Astrocyte (in vitro differentiated cells and primary cell): ENCODE results near the gene STX7. TPM values are rescaled to one million over a fixed set of nuclear protein-coding genes. Genes with fewer than 3 reads are reported as not detected.

Experiments used
- DNase-seq: peaks from one replicate; pipeline ENCODE4 v3.0.0-alpha.2; 2010; ENCODE audit warnings: low read depth
- FAIRE-seq: peaks from 2 replicates; lab custom pipeline; 2011; peaks lifted over from hg19 to GRCh38; lab: Jason Lieb, UNC
- H2AFZ ChIP-seq: 2 replicates; pipeline ENCODE4 v1.6.0; 2012; ENCODE audit warnings: low read depth, low read length, inconsistent platforms
- H3K27ac ChIP-seq: 2 replicates; pipeline ENCODE4 v1.5.1; 2011; ENCODE audit warnings: low read depth, low read length, inconsistent platforms
- H3K27me3 ChIP-seq: 2 replicates; pipeline ENCODE4 v1.6.0; 2011; ENCODE audit warnings: low read length, inconsistent platforms; ENCODE audit not compliant: insufficient read depth
- H3K36me3 ChIP-seq: 2 replicates; pipeline ENCODE4 v1.5.1; 2011; ENCODE audit warnings: low read length, inconsistent platforms; ENCODE audit not compliant: insufficient read depth
- H3K4me1 ChIP-seq: 2 replicates; pipeline ENCODE4 v1.5.1; 2011; ENCODE audit warnings: low read length, inconsistent platforms; ENCODE audit not compliant: insufficient read depth
- H3K4me2 ChIP-seq: 2 replicates; pipeline ENCODE4 v1.6.0; 2012; ENCODE audit warnings: low read length, inconsistent platforms
- H3K4me3 ChIP-seq: 2 replicates; pipeline ENCODE4 v1.5.1; 2011; ENCODE audit warnings: low read depth, mild to moderate bottlenecking, low read length, inconsistent platforms; ENCODE audit not compliant: insufficient read depth
- H3K79me2 ChIP-seq: 2 replicates; pipeline ENCODE4 v1.6.0; 2012; ENCODE audit warnings: mild to moderate bottlenecking, low read length, inconsistent platforms; ENCODE audit not compliant: insufficient read depth
- H3K9ac ChIP-seq: 2 replicates; pipeline ENCODE4 v1.6.0; 2012; ENCODE audit warnings: mild to moderate bottlenecking, low read length, inconsistent platforms
- H3K9me3 ChIP-seq: 2 replicates; pipeline ENCODE4 v1.5.1; 2012; ENCODE audit warnings: low read depth, mild to moderate bottlenecking, low read length, inconsistent platforms; ENCODE audit not compliant: insufficient read depth
- H4K20me1 ChIP-seq: 2 replicates; pipeline ENCODE4 v1.6.0; 2012; ENCODE audit warnings: low read length, inconsistent platforms; ENCODE audit not compliant: insufficient read depth
- H3K27ac Mint-ChIP-seq: one replicate; pipeline ENCODE4 v1.8.0; 2021; ENCODE audit warnings: mild to moderate bottlenecking, mixed read lengths; ENCODE audit not compliant: unreplicated experiment
- H3K27me3 Mint-ChIP-seq: one replicate; pipeline ENCODE4 v1.8.0; 2021; ENCODE audit warnings: low read depth, mixed read lengths; ENCODE audit not compliant: unreplicated experiment
- H3K36me3 Mint-ChIP-seq: one replicate; pipeline ENCODE4 v1.8.0; 2021; ENCODE audit warnings: low read depth, mixed read lengths; ENCODE audit not compliant: unreplicated experiment
- H3K4me1 Mint-ChIP-seq: one replicate; pipeline ENCODE4 v1.8.0; 2021; ENCODE audit warnings: low read depth, mixed read lengths; ENCODE audit not compliant: unreplicated experiment
- H3K4me3 Mint-ChIP-seq: one replicate; pipeline ENCODE4 v1.8.0; 2021; ENCODE audit warnings: mild to moderate bottlenecking, moderate library complexity, mixed read lengths; ENCODE audit not compliant: unreplicated experiment
- H3K9me3 Mint-ChIP-seq: one replicate; pipeline ENCODE4 v1.8.0; 2021; ENCODE audit warnings: mild to moderate bottlenecking, mixed read lengths; ENCODE audit not compliant: unreplicated experiment
- EZH2 ChIP-seq: IDR thresholded peaks from 2 replicates; pipeline ENCODE4 v1.6.1; 2012; ENCODE audit warnings: mild to moderate bottlenecking, low read length, inconsistent platforms; ENCODE audit not compliant: insufficient read depth
- total RNA-seq: library from RNA; stranded (reverse); gene quantifications from 2 replicates; pipeline ENCODE4 v1.2.1, GENCODE V29; 2021
- TF ChIP-seq, protein P1 (sequence below): IDR thresholded peaks from 2 replicates; pipeline ENCODE4 v1.5.1; 2011; ENCODE audit warnings: low read depth, mild to moderate bottlenecking, inconsistent platforms, low read length, moderate library complexity; ENCODE audit not compliant: insufficient read depth

The STX7 gene
- total RNA-seq, 1 donor from 2014 or later = 62.1 TPM

DNA sequence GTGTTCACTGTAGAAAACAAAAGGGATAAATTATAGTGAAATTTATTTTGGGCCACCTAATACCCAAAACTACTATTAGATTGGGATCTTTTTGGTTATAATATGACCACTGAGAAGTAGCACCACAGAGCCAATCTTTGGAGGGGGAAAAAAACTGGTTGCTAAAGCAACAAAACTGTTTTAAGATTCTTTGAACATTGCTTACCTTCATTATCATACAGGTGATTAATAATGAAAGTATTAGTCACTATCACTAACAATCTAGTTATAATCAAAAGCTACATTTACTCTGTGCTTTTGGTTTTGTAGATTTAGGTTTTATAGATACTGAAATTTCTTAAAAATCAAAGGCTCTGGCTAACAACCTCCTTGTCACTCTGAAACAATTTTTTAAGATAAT lies 31.7 kb downstream of the STX7 start:
- Histone ChIP-seq H3K36me3 (no peaks in the 10 kb centered on the region), H3K4me1 (no peaks in the 10 kb centered on the region), H3K4me2 (no peak overlapping the region), H3K9me3 (no peaks in the 10 kb centered on the region), H3K27ac (no peak overlapping the region), H3K27me3 (no peaks in the 10 kb centered on the region), H3K9ac (no peak overlapping the region), H4K20me1 (peaks cover 33% of the 10 kb centered on the region), H3K79me2 (peaks cover 21% of the 10 kb centered on the region), H3K4me3 (no peak overlapping the region), H2AFZ (no peak overlapping the region)
- no peaks in the 10 kb centered on the region for H3K9me3 Mint-ChIP-seq
- H3K27me3 Mint-ChIP-seq = no peaks in the 10 kb centered on the region
- peaks cover 16% of the 10 kb centered on the region for H3K4me1 Mint-ChIP-seq
- DNase-seq (no peak), FAIRE-seq (no peak)
- no peak overlapping the region for H3K4me3 Mint-ChIP-seq
- peaks cover 3% of the 10 kb centered on the region for H3K36me3 Mint-ChIP-seq
- TF ChIP-seq EZH2 = no peak
- TF ChIP-seq, protein P1, sequence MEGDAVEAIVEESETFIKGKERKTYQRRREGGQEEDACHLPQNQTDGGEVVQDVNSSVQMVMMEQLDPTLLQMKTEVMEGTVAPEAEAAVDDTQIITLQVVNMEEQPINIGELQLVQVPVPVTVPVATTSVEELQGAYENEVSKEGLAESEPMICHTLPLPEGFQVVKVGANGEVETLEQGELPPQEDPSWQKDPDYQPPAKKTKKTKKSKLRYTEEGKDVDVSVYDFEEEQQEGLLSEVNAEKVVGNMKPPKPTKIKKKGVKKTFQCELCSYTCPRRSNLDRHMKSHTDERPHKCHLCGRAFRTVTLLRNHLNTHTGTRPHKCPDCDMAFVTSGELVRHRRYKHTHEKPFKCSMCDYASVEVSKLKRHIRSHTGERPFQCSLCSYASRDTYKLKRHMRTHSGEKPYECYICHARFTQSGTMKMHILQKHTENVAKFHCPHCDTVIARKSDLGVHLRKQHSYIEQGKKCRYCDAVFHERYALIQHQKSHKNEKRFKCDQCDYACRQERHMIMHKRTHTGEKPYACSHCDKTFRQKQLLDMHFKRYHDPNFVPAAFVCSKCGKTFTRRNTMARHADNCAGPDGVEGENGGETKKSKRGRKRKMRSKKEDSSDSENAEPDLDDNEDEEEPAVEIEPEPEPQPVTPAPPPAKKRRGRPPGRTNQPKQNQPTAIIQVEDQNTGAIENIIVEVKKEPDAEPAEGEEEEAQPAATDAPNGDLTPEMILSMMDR = no peak
- no peak overlapping the region for H3K27ac Mint-ChIP-seq

DNA sequence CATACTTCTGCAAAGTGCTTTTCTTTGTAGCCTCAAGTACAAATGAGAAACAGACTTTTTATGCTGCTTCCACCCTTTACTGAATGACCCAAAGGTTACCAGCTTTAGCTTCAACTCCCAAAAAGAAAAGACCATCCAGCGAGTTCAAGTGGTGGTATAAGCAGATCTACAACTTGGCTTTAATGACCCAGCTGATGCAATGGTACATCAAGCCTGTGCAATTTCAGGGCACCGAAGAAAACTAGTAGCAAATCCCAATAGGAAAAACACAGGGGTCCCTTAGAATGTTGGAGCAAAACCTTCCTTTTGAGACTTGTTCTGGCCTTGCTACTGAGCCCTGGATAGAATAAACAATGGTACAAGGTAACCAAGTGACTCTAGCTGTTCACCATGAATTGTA lies 33.8 kb downstream of the STX7 start:
- Histone ChIP-seq H4K20me1 (peaks cover 27% of the 10 kb centered on the region), H3K9me3 (no peaks in the 10 kb centered on the region), H2AFZ (no peak overlapping the region), H3K79me2 (peaks cover 21% of the 10 kb centered on the region), H3K4me2 (no peak overlapping the region), H3K4me1 (no peaks in the 10 kb centered on the region), H3K4me3 (no peak overlapping the region), H3K9ac (no peak overlapping the region), H3K27ac (no peak overlapping the region), H3K27me3 (no peaks in the 10 kb centered on the region), H3K36me3 (no peaks in the 10 kb centered on the region)
- DNase-seq (no peak), FAIRE-seq (no peak)
- Mint-ChIP-seq H3K4me3 (no peak overlapping the region), H3K27me3 (no peaks in the 10 kb centered on the region), H3K27ac (no peak overlapping the region), H3K4me1 (peaks cover 18% of the 10 kb centered on the region), H3K36me3 (peaks cover 2% of the 10 kb centered on the region), H3K9me3 (no peaks in the 10 kb centered on the region)
- TF ChIP-seq, protein P1 = no peak
- no peak for TF ChIP-seq EZH2

DNA sequence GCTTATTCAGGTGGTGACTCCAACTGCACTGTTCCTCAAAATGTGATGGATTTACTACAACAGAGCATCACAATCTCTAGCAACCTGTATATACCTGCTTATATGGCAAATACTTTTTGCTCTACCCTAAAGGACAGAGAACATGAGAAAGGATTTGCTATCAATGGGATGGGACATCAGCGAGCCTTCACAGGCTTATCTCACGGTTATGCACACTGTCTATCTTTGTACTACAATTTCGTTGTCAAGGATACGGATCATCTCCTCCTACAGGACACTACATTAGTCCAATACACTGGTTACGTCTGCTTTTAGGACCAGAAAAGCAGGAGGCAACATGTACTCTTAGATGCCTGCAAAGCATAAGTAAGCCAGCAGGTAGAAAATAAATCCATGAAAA lies 34.2 kb downstream of the STX7 start:
- TF ChIP-seq, protein P1 = no peak
- DNase-seq (no peak), FAIRE-seq (no peak)
- no peak overlapping the region for H3K27ac Mint-ChIP-seq
- Histone ChIP-seq H3K27ac (no peak overlapping the region), H2AFZ (no peak overlapping the region), H3K9ac (no peak overlapping the region), H3K27me3 (no peaks in the 10 kb centered on the region), H3K79me2 (peaks cover 20% of the 10 kb centered on the region), H3K4me3 (no peak overlapping the region), H4K20me1 (peaks cover 23% of the 10 kb centered on the region), H3K4me2 (no peak overlapping the region), H3K36me3 (no peaks in the 10 kb centered on the region), H3K9me3 (no peaks in the 10 kb centered on the region), H3K4me1 (no peaks in the 10 kb centered on the region)
- no peaks in the 10 kb centered on the region for H3K9me3 Mint-ChIP-seq
- H3K36me3 Mint-ChIP-seq = peaks cover 2% of the 10 kb centered on the region
- H3K27me3 Mint-ChIP-seq = no peaks in the 10 kb centered on the region
- no peak overlapping the region for H3K4me3 Mint-ChIP-seq
- peaks cover 18% of the 10 kb centered on the region for H3K4me1 Mint-ChIP-seq
